HG02870 (cell line): ENCODE measurements around the gene P2RY11.

ENCODE experiments used
- ATAC-seq: cut with Tn5 transposase; IDR thresholded peaks from one replicate; pipeline ENCODE4 v1.9.1; 2021; ENCODE audit warnings: mild to moderate bottlenecking, moderate library complexity; ENCODE audit not compliant: unreplicated experiment

P2RY11 gene

DNA sequence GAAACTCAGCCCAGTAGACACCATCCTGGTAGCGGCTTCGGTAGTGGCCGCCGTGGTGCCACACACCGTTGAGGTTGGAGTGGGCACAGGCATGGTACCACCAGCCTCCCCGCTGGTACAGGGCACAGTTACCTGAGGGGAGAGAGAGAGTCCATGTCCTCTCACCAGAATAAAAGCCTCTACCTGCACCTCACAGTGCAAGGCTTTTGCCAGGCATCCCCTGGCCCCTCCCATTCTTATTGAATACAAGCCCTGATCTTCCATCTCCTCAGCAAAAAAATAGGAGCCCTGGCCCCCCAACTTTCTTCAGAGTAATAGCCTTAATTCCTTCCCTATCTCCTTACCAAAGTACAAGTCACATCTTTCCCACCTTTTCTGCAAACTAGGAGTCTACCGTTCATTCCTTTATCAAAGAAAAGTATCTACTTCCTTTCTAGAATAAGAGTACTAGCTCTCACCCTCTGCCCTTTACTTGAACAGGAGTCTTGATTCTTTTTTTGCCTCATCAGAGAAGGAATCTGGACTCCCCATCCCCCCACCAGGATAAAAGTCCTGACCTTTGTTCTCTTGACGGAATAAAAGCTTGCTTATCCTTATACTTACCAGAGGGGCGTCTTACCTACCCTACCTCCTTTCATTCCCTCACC lies 18.7 kb upstream of the P2RY11 start:
- no peak for ATAC-seq

- no peak for ATAC-seq
Observed at GRCh38 chr19:10093295-10094186, 18.0 kb upstream of the P2RY11 start.

- no peak for ATAC-seq
Observed at GRCh38 chr19:10095622-10095947, 15.9 kb upstream of the P2RY11 start.

- ATAC-seq = peak; percentile 70
Observed at GRCh38 chr19:10095948-10096614, 15.4 kb upstream of the P2RY11 start.

GRCh38 chr19:10096615-10096963 lies 14.9 kb upstream of the P2RY11 start:
- ATAC-seq = no peak

DNA sequence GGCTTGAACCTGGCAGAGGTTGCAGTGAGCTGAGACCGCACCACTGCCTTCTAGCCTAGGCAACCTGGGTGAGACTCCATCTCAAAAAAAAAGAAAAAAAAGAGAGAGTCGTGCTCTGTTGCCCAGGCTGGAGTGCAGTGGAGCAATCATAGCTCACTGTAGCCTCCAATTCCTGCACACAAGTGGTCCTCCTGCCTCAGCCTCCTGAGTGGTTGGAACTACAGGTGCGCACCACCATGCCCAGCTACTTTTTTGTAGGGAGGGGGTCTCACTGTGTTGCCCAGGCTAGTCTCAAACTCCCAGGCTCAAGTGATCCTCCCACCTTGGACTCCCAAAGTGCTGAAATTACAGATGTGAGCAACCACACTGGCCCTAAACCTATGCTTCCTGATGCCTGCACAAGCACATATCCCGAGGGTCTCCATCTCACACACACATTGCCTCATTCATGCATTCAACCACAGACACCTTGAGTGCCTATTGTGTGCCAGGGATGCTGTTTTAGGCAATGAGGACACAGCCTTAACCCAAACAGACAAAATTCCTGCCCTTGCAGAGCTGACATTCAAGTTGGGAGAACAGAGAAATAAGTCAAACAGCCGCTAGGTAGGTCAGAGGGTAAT lies 11.2 kb upstream of the P2RY11 start:
- ATAC-seq = no peak

DNA sequence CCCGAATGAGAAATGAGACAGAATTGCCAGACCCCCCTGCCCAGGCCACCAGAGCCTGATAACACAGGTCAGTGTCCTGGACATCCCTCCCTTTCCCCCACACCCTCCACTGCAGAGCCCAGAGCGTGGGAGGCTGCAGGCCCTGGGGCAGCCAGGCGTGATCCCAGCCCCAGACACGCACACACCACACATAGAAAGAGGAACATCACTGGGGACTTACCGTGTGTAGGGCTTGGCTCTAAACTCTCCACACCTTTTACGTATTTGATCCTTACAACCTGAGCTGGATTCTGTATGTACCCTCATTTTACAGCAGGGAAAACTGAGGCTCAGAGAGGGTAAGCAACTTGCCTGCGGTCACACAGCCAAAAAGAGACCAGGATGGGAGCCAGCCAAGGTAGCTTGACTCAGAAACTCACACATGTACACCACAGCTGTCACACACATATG lies 8.7 kb upstream of the P2RY11 start:
- peak; percentile 32 for ATAC-seq

DNA sequence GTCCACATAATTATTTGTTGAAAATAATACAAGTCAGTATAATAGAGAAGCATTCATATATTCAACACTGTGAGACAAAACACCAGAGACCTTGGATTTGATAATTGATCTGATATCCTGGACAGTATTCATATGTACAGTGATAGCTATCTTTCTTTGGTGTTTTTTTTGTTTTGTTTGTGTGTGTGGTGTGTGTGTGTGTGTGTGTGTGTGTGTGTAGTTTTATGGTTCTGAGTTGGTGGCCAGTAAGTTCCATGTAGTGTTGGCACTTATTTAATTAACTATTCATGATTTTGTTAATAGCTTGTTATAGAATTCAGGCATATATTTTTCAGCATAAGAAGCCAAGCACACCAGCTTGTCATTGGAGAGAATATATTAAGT lies 7.4 kb upstream of the P2RY11 start:
- ATAC-seq = no peak

DNA sequence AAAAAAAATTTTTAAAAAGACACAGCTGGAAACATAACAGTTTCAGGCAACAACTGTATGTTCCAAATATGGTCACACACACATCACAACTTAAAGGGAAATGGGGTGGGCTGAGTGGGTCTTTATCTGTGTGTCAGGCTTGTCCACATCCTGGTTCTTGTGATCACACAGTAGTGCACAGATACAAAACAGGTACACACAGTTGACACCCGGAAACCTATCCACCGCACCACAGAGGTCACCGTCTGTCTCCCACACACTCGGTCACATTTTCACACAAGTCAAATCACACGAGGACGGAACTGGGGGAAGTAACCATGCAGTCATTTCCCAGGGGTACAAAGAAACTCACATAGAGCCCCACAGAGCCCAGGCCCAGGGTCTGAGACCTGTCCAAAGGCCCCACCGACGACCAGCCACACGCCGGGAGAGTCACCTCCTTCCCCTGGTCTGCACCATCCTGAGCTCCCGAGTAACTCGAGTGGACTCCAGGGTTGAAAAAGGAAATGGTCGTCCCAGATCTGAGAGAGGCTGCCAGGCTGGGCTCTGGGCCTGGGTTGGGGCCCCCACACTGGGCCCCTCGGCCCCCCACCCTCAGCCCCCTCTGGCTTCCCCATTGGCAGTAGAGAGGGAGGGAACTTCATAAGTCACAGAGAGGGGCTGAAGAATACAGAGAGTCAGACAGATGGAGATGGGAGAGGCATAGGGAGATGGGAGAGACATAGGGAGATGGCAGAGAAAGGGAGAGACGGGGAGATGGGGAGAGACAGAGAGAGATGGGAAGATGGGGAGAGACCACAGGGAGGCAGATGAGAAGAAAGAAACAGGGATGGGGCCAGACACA lies 6.6 kb upstream of the P2RY11 start:
- peak; percentile 33 for ATAC-seq

DNA sequence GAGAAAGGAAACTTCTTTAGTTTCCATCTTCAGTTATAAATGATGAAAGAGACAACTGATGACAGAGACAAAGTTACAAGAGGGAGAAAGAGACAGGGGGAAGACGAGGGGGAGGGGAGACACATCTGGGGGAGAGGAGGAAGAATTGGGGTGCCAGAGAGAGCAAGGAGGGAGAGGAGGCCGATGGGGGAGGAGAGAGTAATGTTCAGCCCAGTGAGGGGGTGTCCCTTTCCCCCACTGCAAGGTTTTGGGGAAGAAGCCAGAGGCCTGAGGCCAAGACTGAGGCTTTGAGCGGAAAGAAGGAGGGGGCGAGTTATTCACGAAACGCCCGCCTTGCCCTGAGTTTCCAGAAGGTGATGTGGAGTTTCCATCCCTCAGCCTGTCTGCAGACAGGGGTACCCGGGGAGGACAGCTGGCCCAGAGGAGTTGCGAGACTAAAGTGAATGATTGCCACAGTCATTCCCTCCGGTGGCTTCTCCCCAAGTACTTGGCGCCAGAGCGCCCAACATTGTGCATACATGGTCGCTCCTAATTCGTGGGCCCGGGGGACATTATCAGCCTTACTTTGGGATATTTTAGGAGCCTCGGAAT lies 5.9 kb upstream of the P2RY11 start:
- peak; percentile 22 for ATAC-seq

DNA sequence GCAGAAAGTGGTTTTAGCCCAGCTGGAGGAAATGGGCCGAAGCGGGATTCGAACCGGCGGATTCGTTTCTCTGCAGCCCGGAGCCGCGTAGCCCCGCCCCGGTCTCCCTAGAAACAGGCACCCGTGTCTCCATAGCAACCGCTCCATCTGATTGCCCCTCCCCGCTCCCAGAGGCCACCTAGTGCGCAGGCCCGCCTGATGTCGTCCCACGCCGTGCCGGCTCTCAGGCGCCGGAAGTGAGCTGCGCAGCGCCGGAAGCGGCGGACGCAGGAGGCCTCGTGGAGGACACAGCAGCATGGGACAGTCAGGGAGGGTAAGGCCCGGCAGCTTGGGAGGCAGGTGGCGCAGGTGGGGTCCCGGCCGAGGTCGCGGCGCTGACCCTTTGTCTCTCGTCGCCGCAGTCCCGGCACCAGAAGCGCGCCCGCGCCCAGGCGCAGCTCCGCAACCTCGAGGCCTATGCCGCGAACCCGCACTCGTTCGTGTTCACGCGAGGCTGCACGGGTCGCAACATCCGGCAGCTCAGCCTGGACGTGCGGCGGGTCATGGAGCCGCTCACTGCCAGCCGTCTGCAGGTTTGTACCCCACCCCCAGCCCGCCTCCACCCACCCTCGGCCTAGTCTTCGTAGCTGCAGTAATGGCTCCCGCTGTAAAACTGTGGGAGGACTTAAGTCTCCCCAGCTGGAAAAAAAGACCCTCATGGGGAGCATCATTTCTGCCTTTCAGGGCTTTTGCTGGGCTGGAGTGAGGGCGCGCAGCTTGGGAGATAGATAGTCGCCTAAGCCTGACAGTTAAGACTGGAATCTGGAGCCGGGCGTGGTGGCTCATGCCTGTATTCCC lies 5.2 kb upstream of the P2RY11 start, which contains the start of gene PPAN:
TSS of gene PPAN (plus strand) at position 263 of the 837 bp plus-strand sequence. CDS start at position 296, 33 bp downstream.
- ATAC-seq = peak; percentile 40

- no peak for ATAC-seq
Observed at GRCh38 chr19:10107254-10107653, 4.2 kb upstream of the P2RY11 start.

DNA sequence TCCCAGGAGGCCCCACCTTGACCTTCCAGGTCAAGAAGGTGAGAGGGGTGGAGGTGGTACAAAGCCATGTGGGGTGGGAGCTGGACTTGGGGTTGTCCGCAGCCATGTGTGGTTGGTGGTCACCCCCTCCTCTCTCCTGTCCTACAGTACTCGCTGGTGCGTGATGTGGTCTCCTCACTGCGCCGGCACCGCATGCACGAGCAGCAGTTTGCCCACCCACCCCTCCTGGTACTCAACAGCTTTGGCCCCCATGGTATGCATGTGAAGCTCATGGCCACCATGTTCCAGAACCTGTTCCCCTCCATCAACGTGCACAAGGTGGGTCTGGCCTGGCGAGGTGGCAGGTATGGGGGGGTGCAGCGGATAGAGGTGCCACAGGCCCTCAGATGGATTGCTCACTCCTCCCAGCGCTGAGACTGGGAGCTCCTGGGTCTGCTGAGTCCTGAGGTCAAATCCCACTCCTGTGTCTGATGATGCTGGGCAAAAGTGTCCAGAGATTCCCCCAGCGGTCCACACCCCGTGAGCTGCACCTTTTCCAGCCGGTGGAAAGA lies 3.6 kb upstream of the P2RY11 start:
- ATAC-seq = no peak

DNA sequence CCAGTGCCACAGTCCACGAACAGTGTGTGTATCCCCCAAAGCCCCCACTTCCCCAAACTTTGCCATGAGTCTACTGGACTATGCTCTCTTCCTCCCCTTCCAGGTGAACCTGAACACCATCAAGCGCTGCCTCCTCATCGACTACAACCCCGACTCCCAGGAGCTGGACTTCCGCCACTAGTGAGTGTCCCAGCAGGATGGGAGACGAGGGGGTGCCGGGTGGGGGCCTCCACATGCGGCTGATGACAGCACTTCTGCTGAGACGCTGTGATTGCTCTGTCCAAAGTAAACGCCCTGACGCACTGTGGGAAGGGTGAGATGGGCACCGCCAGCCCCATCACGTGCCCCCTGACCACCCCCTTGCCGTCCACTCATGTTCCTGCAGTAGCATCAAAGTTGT lies 2.0 kb upstream of the P2RY11 start:
- ATAC-seq = no peak

DNA sequence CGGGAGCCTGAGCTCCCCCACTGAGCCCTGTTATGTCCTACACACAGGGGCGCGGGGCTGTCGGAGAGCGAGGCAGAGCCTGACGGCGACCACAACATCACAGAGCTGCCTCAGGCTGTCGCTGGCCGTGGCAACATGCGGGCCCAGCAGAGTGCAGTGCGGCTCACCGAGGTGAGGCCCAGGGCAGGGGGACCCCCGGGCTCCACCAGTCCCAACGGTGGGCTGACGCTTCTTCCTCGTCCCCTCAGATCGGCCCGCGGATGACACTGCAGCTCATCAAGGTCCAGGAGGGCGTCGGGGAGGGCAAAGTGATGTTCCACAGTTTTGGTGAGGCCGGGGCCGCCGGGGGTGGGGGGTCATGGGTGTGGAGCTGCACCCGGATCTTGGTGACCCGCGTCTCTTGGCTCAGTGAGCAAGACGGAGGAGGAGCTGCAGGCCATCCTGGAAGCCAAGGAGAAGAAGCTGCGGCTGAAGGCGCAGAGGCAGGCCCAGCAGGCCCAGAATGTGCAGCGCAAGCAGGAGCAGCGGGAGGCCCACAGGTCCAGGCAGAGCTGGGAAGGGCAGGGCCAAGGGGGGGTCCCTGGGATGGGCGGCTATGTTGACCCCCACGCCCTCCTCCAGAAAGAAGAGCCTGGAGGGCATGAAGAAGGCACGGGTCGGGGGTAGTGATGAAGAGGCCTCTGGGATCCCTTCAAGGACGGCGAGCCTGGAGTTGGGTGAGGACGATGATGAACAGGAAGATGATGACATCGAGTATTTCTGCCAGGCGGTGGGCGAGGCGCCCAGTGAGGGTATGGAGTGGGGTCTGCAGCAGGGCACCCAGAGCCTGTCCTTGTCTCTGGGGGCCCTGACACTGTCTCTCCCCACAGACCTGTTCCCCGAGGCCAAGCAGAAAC lies 1.2 kb upstream of the P2RY11 start:
- no peak for ATAC-seq

DNA sequence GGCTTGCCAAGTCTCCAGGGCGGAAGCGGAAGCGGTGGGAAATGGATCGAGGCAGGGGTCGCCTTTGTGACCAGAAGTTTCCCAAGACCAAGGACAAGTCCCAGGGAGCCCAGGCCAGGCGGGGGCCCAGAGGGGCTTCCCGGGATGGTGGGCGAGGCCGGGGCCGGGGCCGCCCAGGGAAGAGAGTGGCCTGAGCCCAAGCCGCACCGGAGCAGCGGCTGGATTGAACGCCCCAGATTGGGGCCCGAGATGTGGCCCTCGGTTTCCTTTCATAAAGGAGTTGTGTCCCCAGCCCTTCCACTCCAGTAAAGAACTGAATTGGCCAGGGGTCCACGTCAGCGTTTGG lies 548 bp upstream of the P2RY11 start:
- no peak for ATAC-seq

DNA sequence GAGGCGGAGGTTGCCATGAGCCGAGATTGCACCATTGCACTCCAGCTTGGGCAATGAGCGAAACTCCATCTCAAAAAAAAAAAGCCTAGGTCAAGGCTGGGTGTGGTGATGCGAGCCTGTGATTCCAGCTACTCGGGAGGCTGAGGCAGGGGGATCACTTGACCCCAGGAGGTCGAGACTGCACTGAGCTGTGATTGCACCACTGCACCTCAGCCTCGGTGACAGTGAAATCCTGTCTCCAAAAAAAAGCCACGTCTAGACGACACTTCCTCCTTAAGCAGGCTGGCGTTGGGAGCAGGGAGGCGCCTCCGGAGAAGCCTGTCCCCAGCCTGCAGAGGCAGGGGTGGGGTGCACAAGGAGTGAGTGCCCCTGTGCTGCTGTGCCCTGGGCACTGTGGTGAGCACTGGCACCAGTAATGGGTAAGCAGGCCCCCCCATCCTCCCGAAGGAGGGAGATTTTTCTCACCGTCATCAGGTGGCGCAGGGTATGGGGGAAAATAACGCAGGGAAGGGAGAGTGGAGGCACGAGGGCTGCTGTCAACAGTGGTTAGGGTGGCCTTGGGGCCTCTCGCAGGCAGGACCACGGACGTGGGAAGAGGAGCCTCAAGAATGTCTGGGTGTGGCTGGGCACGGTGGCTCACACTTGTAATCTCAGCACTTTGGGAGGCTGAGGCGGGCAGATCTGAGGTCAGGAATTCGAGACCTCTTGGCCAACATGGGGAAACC lies 706 bp downstream of the P2RY11 start:
- no peak for ATAC-seq
